DLD1 (cell line): ENCODE data around the gene GRK2.

Experiments
- in situ Hi-C: cut with HindIII; loops from 2 replicates; pipeline ENCODE4 v1.10.0; 2017; ENCODE audit warnings: low sequenced_read_pairs

GRK2 gene

DNA sequence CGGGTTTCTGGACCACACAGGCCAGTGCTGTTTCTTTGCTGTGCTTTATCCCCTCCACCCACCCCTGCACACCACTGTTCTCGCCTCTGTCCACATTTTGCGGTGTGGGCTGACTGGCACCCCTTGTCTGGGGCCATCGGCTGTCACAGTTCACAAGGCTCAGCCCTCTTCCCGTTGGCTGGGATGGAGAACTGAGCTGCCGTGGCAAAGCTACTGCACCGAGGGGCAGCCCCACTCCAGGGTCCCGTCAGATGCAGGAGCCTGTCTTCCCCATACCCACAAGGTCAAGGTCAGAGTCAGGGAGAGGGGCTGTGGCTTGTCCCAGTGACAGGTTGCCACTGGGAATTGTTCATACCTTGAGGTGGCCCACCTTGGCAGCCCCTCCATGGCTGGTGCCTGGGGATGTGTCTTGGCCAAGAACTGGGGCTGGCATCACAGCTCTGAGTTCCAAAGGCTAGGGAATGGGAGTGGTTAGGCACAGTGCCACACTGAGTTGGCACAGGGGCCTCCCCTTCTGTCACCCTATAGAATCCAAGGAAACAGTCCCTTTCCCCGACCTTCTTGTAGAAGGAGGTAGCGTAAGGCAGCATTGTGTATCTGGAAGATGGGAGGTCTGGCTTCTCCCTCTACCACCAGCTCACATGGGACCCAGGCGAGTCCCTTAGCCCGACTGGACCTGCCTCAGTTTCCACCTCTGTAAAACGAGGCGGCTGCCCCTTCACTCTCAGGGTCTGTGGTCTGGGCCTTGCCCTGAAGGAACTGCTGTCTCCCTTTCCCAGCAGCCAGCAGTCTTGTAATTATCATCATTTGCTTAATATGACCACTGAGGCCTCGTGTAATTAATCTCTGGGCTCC is 3.4 kb downstream of the GRK2 start:
- in situ Hi-C loops = no loop called here

DNA sequence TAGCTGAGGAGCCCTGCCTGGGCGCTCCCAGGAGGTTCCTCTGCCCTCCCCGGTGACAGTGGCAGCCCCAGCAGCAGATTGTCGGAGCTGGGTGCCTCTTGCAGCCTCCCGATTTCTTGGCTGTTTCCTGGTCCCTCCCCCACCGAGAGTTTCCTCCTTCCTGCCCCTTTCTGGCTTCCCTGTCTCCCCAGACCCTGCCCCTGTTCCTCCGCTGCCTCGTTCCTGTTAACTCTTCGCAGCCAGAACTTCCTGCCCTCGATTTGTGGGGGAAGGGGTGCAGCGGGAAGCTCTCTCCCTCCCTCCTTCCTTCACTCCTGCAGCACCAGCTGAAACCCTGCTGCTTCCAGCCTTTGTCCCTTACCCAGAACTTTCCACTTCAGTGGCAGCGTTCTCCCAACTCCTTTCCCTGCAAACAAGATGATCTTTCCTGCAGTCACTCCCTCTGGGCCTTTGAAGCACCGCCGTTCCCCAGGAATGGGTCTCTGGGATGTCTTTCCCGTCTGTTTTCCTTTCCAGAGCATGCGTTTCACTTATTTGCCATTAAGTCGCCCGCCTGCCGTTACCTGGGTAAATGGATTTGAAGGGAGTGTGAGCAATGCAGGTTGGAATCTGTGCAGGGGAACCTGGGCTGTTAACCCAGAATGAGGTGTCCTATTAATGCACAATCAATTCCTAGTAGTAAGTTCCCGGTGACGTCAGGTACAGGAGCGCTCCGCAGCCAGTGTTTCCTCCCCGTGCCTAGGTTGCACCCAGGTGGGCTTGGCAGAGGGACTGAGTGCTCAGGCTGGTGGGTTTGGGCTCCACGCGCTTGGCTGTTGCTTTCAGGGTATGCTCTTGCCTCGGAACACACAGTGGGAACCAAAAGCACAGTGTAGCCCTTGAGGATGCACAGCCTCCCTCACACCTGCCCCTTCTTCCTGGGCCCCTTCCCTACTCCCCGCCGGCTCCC is 4.3 kb downstream of the GRK2 start:
- in situ Hi-C loops = no loop called here

DNA sequence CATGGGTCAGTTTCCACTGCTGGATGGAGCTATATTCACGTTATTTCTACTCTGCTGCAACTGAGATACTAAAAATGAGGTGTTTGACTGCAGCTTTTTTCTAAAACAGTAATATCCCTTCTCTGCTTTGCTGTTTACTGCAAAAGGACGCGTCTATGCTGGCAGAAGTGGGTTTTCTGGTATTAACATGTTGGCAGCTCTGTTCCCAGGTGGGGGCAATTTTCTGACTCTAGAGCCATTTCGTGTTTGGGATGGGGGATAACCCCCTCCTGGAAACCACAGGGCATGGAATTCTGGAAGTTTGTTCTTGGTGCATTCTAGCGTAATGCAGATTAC is 4.9 kb downstream of the GRK2 start:
- in situ Hi-C loops = no loop called here

DNA sequence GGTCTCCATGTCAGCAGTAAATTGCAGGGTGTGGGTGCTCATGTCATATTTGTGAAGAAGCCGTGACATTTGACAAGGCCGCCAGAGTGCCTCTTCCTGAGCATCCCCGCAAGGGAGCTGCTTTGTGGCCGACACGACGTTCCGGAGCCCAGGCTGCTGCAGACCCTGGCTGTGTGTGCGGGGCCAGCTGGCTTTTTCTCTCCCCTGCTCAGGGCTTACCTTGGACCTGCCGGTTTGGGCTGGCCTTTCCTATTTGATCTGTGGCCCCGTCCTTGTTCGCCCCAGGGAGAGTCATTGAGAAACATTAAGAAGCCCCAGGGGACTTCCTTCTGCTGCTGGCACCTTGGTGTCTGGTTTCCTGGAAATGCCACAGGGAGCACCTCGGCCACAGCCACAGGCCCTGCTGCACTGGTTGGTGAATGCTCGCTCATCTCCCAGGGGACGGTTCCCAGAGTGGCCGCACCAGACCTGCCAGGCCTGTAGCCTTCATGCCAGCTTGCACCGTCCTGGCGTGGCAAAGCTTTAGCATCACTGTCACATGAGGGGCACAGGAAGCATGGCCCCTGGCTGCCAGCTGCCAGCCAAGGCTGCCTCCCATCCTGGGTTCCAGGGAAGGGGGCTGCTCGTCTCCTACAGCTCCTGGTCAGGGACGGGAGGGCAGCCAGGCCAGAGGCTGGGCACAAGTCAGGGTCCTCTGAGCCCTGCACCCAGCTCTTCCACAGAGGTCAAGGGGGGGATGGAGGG is 5.4 kb downstream of the GRK2 start:
- in situ Hi-C loops = no loop called here

DNA sequence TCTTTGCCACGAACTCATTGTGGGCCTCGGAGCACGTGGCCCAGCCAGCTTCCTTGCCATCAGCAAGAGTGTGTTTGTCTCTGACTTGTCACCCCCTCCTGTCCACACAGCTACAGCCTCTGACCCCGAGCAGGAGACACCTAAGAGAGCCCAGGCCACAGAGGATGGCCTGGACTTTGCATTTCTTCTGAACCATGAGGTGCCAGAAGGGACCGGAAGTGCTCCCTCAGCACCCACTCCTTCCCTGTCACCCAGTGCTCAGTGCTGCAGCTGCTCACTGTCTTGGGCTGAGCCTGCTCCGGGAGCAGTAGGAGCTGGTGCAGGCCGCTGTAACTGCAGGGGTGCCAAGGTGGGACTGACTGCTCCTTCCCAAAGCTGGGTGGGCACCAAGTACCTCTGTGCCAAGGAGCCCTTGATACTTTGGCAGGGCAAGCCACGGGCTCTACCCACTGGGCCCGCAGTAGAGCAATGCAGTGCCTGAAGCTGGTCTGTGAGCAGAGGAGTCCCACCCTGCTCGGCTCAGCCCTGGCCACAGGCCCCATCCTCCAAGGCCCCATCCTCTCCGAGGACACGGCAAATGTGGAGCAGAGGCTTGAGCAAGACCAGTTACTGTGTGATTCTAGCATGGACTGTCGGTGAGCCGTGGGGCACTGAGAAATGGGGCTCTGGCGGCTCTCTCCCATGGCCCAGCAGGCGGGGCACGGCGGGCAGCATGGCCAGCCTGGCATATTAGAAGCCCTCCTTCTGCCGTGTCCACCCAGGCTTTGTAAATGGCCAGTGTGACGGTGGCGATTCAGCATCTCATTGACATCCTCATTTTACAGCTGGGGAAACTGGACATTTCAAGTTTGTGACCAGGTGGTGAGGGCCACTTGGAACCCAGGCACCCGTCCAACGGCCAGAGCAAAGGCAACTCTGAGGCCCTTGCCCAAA is 6.3 kb downstream of the GRK2 start:
- in situ Hi-C loops = no loop called here

DNA sequence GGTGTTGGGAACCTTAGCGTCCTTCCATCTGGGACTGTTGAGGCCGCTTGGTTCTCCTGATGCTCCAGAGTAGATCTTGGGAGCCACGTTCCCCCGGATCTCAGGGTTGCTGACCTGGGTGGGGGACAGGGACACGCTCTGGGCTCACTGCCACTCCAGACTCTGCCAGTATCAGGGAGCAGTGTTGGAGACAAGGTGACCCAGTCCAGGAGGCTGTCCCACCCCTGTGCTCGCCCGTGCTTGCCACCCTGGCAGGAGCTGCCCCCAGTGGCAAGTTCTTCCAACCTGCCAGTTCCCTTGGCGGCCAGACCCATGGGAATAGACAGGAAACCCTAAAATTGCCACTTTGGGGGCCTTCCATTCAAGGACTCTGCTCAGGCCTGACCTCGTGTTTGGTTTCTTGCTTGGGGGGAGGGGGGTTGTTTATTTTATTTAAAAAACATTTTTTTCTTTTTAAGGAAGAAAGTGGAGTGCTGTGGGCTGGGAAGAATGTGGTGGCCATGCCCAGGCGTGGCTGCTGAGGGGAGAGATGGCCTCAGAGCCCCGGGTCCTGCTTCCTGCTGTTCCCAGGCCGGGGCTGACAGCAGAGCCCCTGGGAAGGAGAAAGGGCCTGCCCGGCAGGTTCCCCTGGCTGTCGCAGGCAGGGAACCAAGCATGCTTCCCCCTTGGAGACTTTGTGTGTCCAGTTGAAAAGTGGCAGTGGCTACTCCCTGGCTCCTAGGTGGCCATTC is 7.2 kb downstream of the GRK2 start:
- in situ Hi-C loops = no loop called here

DNA sequence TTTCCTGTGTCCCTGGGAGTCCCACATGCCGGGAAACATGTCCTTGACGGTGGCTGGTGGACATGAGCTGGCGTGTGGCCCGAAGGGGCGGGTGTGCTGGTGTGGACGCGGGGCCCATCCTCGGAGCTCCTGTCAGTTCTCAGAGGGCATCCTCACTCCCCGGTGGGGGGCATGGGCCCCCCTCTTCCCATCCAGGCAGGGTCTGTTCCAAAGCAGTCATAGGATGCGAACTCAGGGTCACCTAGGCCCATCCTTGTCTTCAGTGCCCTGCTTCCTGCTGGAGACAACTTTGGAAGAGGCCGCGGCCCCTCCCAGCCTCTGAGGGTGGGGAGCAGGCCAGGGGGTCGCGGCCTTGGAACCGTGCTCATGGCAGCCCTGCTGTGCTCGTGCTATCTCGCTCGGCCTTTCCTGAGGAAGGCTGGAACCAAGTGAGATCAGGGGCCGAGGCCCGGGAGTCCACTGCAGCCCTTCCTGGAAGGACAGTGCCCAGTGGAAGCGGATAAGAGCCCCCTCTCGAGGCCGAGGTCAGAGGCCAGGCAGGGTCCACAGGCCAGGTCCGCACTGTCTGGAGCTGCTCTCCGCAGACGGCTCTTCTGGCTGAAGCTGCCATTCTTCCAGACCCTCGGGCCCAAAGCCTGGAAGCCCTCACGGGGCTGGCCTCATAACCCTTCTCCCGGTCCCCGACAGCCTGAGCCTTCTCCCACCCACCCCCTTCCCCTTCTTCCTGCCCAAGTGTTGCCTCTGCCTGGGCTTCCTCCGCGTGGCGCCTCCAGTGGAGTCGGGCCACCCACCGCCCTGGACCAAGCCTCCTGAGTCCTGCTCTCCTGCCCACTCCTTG is 8.7 kb downstream of the GRK2 start:
- in situ Hi-C loops = no loop called here

DNA sequence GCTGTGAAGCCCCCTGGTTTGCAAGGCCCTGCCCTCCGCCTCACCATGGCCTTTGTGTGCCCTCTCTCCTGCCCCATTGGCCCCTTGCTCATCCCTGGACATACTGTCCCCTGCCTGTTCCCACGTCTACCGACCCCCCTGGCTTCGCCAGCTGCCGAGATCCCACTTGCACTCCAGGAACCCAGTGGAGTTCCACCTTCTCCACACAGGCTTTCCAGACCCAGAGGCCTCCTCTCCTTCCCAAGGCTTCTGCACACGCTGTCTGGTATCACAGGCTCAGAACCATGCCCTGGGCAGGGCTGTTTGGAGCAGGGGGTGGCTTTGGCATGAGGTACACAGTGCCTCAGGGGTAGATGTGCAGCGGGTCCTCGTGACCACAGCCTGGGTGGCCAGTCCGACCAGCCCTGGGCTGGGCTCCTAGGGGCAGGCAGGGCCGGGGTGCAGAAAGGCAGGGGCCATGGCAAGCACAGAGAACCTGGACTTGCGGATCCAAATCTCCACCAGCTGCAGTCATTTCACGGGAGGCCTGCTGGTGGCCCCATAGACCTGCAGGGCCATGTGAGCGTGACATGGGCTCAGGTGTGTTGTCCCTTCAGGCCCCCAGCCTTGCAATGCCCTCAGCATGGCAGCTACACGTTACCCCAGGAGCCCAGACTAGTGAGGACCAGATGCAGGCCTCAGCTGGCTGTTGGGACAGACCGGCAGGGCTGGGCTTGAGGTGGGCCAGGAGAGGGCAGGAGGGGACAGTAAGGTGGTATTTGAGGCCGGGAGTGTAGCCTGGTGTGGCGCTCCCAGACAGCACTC is 9.5 kb downstream of the GRK2 start:
- in situ Hi-C loops = no loop called here

DNA sequence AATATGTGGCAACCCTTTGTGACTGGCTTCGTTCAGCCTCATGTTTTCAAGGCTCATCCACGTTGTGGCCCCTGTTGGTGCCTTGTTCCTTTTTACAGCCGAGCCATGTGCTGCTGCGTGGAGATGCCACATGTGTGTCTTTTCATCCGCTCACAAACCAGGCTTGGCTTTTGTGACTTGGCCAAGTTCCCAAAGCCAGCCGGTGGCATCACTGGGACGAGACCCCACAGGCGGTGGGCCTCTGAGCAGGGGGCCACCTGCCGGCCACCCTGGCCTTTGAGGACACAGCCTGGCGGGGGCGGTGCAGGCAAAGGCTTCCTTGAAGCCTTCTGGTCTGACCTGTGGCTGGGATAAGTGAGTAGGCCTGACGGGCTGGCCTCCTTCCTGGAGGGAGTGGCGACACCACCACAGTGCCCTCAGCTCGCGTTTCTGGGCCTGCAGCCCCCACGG is 10.5 kb downstream of the GRK2 start:
- in situ Hi-C loops = no loop called here

DNA sequence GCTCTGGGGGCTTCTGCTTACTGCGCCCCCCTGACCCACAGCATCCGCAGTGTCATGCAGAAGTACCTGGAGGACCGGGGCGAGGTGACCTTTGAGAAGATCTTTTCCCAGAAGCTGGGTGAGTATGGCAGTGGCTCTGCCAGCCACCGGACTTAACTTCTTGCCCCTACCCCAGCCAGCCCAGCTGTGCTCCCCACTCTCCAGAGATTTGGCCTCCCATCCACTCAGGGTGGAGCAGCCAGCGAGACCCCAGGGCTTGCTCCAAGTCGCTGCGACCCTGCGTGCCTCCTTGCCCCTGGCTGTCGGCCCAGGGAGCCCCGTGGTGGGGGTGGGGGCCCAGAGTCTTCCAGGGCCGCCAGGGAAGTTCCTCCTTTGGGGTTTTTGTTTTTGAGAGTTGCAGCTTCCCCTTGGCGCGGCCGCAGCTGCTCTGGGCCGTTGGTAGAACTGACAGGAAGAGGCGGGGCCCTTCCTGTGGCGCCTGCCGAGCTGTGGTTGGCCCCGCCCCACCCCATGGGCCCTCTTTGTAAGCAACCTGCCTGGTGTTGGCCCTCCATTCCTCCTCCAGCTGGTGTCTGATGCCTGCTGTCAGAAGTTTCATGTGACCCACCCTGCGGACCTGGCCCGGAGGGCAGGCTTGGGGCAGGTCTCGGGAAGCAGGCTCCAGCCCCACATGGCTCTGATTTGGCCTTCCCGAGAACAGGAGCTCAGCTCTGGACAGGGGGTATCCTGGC is 11.1 kb downstream of the GRK2 start:
- in situ Hi-C loops = no loop called here

DNA sequence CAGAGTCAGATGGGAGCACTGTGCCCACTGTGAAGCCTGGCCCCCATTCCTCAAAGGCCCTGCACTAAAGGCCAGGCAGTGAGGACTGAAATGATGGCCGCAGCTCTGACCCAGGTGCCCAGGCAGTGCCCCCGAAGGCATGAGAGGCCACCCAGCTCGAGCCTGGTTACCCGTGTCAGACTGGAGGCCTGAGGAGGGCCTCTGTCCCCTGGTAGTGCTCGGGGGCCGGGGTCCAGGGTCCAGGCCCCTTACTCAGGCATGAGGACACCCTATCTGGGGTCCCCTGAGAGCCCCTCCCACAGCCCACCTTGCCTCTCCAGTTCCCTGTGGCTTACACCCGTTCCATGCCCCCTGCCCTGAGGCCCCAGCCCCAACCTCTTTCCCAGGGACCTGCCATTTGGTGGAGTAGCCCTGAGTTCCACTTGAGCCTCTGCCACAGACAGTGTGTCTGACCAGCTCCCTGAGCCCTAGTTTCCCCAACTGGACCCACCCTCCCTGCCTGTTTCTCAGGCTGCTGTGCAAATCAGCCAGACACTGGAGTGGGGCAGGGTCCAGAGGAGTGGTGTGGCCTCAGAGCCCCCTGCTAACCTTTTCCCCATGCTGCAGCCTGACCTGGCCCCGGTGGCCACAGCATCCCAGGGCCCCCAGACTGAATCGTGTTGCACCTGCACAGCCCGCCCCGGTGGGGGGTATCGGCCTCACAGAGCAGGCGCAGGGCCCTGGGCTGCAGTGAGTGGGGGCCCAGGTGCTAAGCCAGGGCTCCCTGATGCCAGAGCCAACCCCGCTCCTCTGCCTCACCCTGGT is 12.1 kb downstream of the GRK2 start:
- in situ Hi-C loops = no loop called here

DNA sequence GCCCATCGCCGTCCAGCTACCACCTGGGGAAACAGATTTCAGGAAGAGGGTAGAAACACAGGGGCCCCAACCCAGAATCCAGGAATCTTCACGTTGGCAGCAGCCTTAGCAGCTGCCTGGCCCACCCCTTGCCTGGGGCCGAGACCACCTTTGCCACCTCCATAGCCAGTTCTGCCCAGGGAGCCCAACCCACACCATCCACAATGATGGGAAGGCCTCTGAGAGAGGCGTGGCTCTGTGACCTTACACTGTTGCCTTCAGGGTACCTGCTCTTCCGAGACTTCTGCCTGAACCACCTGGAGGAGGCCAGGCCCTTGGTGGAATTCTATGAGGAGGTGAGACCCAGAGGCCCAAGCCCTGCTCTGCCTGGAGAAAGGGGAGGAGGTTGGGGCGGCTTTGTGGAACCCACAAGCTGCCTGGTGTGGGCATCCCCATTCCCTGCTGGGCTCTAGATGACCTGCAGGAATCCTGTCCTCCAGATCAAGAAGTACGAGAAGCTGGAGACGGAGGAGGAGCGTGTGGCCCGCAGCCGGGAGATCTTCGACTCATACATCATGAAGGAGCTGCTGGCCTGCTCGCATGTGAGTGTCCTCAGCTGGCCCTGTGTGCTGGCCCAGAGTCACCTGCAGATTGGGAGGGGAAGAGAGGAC is 12.8 kb downstream of the GRK2 start:
- in situ Hi-C loops = no loop called here

DNA sequence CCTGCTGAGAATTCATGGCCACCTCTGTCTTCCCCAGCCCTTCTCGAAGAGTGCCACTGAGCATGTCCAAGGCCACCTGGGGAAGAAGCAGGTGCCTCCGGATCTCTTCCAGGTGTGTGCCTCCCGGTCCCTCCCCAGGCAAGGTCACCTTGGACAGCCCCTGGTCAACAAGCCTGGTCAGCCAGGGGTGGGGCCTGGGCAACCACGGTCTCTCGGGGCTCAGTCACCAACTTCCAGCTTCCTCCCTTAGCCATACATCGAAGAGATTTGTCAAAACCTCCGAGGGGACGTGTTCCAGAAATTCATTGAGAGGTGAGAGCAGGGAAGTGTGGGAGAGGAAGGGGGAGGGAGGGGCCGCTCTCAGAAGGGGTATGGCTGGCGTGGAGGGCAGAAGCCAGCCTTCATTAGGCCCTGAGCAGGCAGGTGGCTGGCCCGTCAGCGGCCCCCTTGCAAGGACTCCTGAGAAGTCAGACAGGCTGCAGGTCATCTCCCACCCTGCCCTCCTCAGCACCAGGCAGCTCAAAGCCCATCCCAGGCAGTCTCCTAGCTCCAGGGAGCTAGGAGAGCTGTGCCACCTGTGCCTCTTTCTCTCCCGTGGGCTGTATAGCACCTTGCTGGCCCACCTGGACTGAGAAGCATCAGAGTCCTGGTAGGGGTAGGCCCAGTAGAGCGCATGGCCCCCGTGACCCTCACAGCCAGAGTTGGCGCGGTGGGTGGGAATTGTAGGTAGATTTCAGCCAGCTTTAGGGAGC is 13.5 kb downstream of the GRK2 start:
- in situ Hi-C loops = no loop called here

DNA sequence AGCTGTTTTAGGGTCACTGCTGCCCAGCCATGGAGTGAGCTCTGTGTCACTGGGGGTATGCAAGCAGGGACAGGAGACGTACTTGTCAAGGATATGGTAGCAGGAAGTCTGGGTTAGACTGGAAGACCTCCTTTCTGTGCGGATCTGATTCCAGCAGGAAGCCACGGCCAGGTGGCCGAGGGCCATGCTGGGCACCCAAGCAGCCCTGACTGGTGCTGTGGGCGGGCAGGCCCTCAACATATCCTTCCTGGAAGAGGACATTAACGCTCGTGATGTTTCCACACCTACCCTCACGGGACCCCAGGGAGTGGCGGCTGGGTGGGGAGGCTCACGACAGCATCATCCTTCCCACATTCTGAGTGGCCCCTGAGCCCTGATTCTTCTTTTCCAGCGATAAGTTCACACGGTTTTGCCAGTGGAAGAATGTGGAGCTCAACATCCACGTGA is 14.1 kb downstream of the GRK2 start:
- in situ Hi-C loops = no loop called here
